ENCODE results near the gene SGK1.

DNA sequence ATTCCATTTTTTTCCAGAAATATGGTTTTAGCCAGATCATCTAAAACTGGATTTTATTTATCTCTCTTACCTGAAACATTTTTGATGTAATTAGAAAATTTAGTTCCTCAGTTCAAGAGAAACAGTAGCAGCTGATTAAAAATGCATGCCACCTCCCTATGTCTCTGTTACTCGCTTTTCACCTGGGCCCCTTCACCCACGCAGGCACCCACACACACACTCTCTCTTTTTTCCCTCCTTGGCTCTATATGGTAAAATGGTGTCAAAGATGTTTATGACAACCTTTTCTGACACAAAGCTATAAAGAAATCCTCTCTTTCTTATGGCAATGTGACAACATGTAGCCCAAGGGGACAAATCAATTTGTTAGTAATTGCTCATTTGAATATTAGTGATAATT is 5.8 kb upstream of the SGK1 start:
- TF ChIP-seq FEZF1 (tag by site-specific recombination; IDR thresholded peaks at IDR 0.05) (no peak), ZNF292 (tag by site-specific recombination; IDR thresholded peaks at IDR 0.05; ENCODE audit: borderline replicate concordance, low read depth) (no peak)

All from HEK293 (cell line).